ENCODE measurements around the gene MOB3B.

- TF ChIP-seq CTCF (IDR thresholded peaks at IDR 0.05) (no peak), REST (IDR thresholded peaks at IDR 0.05; ENCODE audit: insufficient read depth in 1 of 2, low read depth in 2 of 2, low read length in 1 of 2) (no peak)
Measured at GRCh38 chr9:27384262-27385014, 145.2 kb downstream of the MOB3B start.

Data from Panc1 (cell line).